GM12878 (cell line): ENCODE measurements around the gene FAM76A. TPM values are rescaled to one million over a fixed set of nuclear protein-coding genes. Genes with fewer than 3 reads are reported as not detected.

Source experiments
- ATAC-seq: fragments of 200-7000 bp; cut with Tn5 transposase; 3 replicates; pipeline ENCODE4 v1.9.1; 2020; ENCODE audit warnings: mild to moderate bottlenecking, moderate library complexity
- BruUV-seq: library from RNA; stranded (reverse); fragments of 400-500 nt; replicated peaks from 2 replicates; lab custom pipeline; 2021; lab: Mats Ljungman, UMichigan
- CTCF ChIA-PET: fragments of 300-600 bp; sonication (Branson Sonifier 250); formaldehyde crosslinking; extraction: SDS; loops from one replicate; lab custom pipeline; 2021; ENCODE audit warnings: inconsistent platforms; lab: Yijun Ruan, JAX
- POLR2A ChIA-PET: fragments of 350-600 bp; formaldehyde crosslinking; extraction: SDS; loops from one replicate; lab custom pipeline; 2021; ENCODE audit warnings: inconsistent platforms; lab: Charles Lee
- RAD21 ChIA-PET: fragments of 300-600 bp; sonication (Branson Sonifier 250); formaldehyde crosslinking; loops from one replicate; lab custom pipeline; 2023; ENCODE audit warnings: antibody characterized with exemption; ENCODE audit not compliant: unreplicated experiment; lab: Charles Lee
- SMC1A ChIA-PET: fragments of 300-600 bp; sonication (Branson Sonifier 250); formaldehyde crosslinking; loops from one replicate; lab custom pipeline; 2023; ENCODE audit not compliant: unreplicated experiment, uncharacterized antibody; lab: Charles Lee
- DNase-seq: peaks from one replicate; pipeline ENCODE4 v3.0.0-alpha.2; 2011; ENCODE audit warnings: low read depth, low spot score
- FAIRE-seq: peaks from 3 replicates; lab custom pipeline; 2011; peaks lifted over from hg19 to GRCh38; lab: Jason Lieb, UNC
- H2AFZ ChIP-seq: 2 replicates; pipeline ENCODE4 v1.6.0; 2011; ENCODE audit warnings: low read depth, low read length, control low read depth; ENCODE audit not compliant: control insufficient read depth
- H3K27ac ChIP-seq: 2 replicates; pipeline ENCODE4 v1.5.1; 2011; ENCODE audit warnings: control low read depth; ENCODE audit not compliant: control insufficient read depth, insufficient read depth
- H3K27me3 ChIP-seq, 2 experiments: replicated peaks in 1 of 2; 2 replicates each; pipeline versions ENCODE4 v1.6.0 to v1.6.1; 2011; ENCODE audit warnings: low read length in 1 of 2; ENCODE audit not compliant: control insufficient read depth in 2 of 2, insufficient read depth in 2 of 2
- H3K36me3 ChIP-seq, 2 experiments: 2 replicates each; pipeline ENCODE4 v1.5.1; 2011; ENCODE audit warnings: low read length in 1 of 2; ENCODE audit not compliant: control insufficient read depth in 2 of 2, insufficient read depth in 2 of 2
- H3K4me1 ChIP-seq: 2 replicates; pipeline ENCODE4 v1.6.1; 2011; ENCODE audit warnings: mild to moderate bottlenecking, low read length, moderate library complexity, mixed read lengths; ENCODE audit not compliant: control insufficient read depth, insufficient read depth
- H3K4me2 ChIP-seq: 2 replicates; pipeline ENCODE4 v1.6.0; 2011; ENCODE audit warnings: control low read depth; ENCODE audit not compliant: control insufficient read depth, insufficient read depth
- H3K4me3 ChIP-seq: fragments of 200-600 bp; sonication (generic); 2 replicates; pipeline ENCODE4 v1.5.1; 2016
- H3K79me2 ChIP-seq: 2 replicates; pipeline ENCODE4 v1.6.0; 2011; ENCODE audit warnings: low read length; ENCODE audit not compliant: control insufficient read depth, insufficient read depth
- H3K9ac ChIP-seq: 2 replicates; pipeline ENCODE4 v1.8.0; 2011; ENCODE audit warnings: low read length, control low read depth, mixed read lengths; ENCODE audit not compliant: control insufficient read depth, insufficient read depth
- H3K9me3 ChIP-seq: replicated peaks from 3 replicates; pipeline ENCODE4 v1.5.1; 2011; ENCODE audit warnings: mild to moderate bottlenecking, low read length; ENCODE audit not compliant: control insufficient read depth, insufficient read depth
- H4K20me1 ChIP-seq: 2 replicates; pipeline ENCODE4 v1.6.0; 2011; ENCODE audit not compliant: control insufficient read depth, insufficient read depth
- ATF7 ChIP-seq: fragments of 450-650 bp; IDR thresholded peaks from 2 replicates; pipeline ENCODE4 v1.6.1; 2016; ENCODE audit warnings: low read depth, mild to moderate bottlenecking
- ELK1 ChIP-seq: IDR thresholded peaks from 2 replicates; pipeline ENCODE4 v1.6.1; 2012; ENCODE audit warnings: low read depth, low read length, improper control_type of control experiment
- MTA2 ChIP-seq: fragments of 450-650 bp; IDR thresholded peaks from 2 replicates; pipeline ENCODE4 v1.6.1; 2016; ENCODE audit warnings: low read depth, mild to moderate bottlenecking, moderate library complexity
- NR2F1 ChIP-seq: fragments of 450-650 bp; conservative IDR thresholded peaks from 2 replicates; pipeline ENCODE4 v1.6.1; 2017; ENCODE audit warnings: mild to moderate bottlenecking
- TCF3 ChIP-seq: IDR thresholded peaks from 2 replicates; pipeline ENCODE4 v1.6.1; 2012; ENCODE audit warnings: low read depth, mild to moderate bottlenecking, low read length, borderline replicate concordance; ENCODE audit not compliant: insufficient read depth
- WGBS: methylation state at CpG from one replicate; pipeline ENCODE4 v1.1.6; 2016; ENCODE audit warnings: low lambda C conversion rate; ENCODE audit not compliant: insufficient replicate concordance, insufficient coverage; ENCODE audit errors: missing lambda C conversion rate; 5-methylcytosine and 5-hydroxymethylcytosine counted together
- in situ Hi-C: fragments of 300-500 bp; cut with MboI; formaldehyde crosslinking; loops from 9 replicates; pipeline ENCODE4 v1.14.3; 2018; ENCODE audit warnings: mixed read lengths
- intact Hi-C: fragments of 100-400 bp; cut with micrococcal nuclease; formaldehyde crosslinking; loops from one replicate; pipeline ENCODE4 v1.14.2; 2022; ENCODE audit not compliant: unreplicated experiment
- polyA plus RNA-seq, 11 experiments: library from polyadenylated mRNA; depleted of rRNA in 4 of 11; unstranded in 6 of 11; stranded (reverse) in 5 of 11; fragments of >200 nt; fragmentation: Nextera tagmentation in 4 of 11; fragmentation: Illumina TruSeq in 1 of 11; extraction: Ambion mirVana in 4 of 11; extraction: Trizol in 1 of 11; gene quantifications; 1 replicate in 1 of 11; 2 replicates in 10 of 11; pipeline versions ENCODE4 v1.2.1 to v1.2.3, GENCODE V29; 2011 to 2016; ENCODE audit warnings: inconsistent platforms in 2 of 11, missing spikeins in 2 of 11, low read depth in 1 of 11
- total RNA-seq, 4 experiments: library from RNA; depleted of rRNA in 3 of 4; stranded (reverse); fragments of >200 nt in 3 of 4; fragmentation: Illumina TruSeq in 1 of 4; extraction: Trizol in 1 of 4; gene quantifications; 2 replicates each; pipeline versions ENCODE4 v1.2.1 to v1.2.3, GENCODE V29; 2013 to 2021

FAM76A gene
- total and polyA plus RNA-seq, 10 of the 15 experiments (the other 5 are each of a cell fraction or from before 2014, with no cell fraction given): 5.4 to 13.4 (median 7.6) TPM

GRCh38 chr1:27682351-27682944 is 43.3 kb upstream of the FAM76A start:
- Histone ChIP-seq H3K9me3 (peaks cover 8% of the 10 kb centered on the region; the same call in 2 of the 3 replicates), H3K4me1 (no peaks in the 10 kb centered on the region)

More at GRCh38 chr1:27682351-27682944, 43.3 kb upstream of the FAM76A start:
- Histone ChIP-seq H3K79me2 (no peaks in the 10 kb centered on the region), H3K4me2 (no peak overlapping the region), H3K4me3 (no peak overlapping the region), H4K20me1 (no peaks in the 10 kb centered on the region), H3K36me3 (no peaks in the 10 kb centered on the region), H3K27me3 (no peaks in the 10 kb centered on the region), H3K27ac (no peak overlapping the region), H3K9ac (no peak overlapping the region), H2AFZ (no peak overlapping the region)
- in situ Hi-C loops (no loop called here), intact Hi-C loops (no loop called here)
- DNase-seq (no peak), ATAC-seq (peak; percentile 75), FAIRE-seq (no peak)
- TF ChIP-seq TCF3 (no peak), ELK1 (peak; percentile 22; the same call in 1 of the 2 replicates), MTA2 (0 out of 2 replicates have a peak, but pooled peaks have one; percentile 10), ATF7 (peak; percentile 62), NR2F1 (peak; percentile 60; the same call in 1 of the 2 replicates)
- POLR2A ChIA-PET: no interaction called here
- WGBS: 50% methylated on average over 5 of the region's 5 CpGs
- CTCF ChIA-PET: interaction anchor here (0.6 to 1.4 kb wide), 3 partner anchors 13 to 188 kb away, joined by 3 to 7 read pairs (median 3); no protein-coding TSS in a partner anchor
- BruUV-seq: no TSS peak
- RAD21 ChIA-PET: no interaction called here
- SMC1A ChIA-PET: interaction anchor here (0.8 to 1.5 kb wide), 2 partner anchors 11 to 13 kb away, joined by 3 read pairs; partner anchors contain the start of gene IFI6
